ENCODE data around the gene ARHGEF19. TPM values are rescaled to one million over a fixed set of nuclear protein-coding genes. Genes with fewer than 3 reads are reported as not detected.

The ARHGEF19 gene
- total and polyA plus RNA-seq, 2 of the 4 experiments (the other 2 are of a cell fraction): 4.5 to 16.8 TPM

GRCh38 chr1:16242556-16243214 lies 30.2 kb upstream of the ARHGEF19 start:
- in situ Hi-C loops (cut with MboI; ENCODE audit: low sequenced_read_pairs): loop anchor here (5.0 kb wide), 1 partner anchor 165 kb away; no protein-coding TSS in a partner anchor
- Histone ChIP-seq H4K91ac (ENCODE audit: insufficient read depth, low read depth, low read length) (no peak overlapping the region), H3K4ac (ENCODE audit: low read depth, low read length) (no peak overlapping the region), H3K27me3 (ENCODE audit: control insufficient read depth, insufficient read depth, low read length) (no peaks in the 10 kb centered on the region), H3K9ac (ENCODE audit: low read depth, low read length) (no peak overlapping the region), H4K20me1 (ENCODE audit: insufficient read depth, low read length) (0 out of 2 replicates have a peak, but pooled peaks cover 4% of the 10 kb centered on the region), H3K56ac (ENCODE audit: extremely low read depth, insufficient read depth, low read length) (no peak overlapping the region), H3K36me3 (ENCODE audit: control insufficient read depth, insufficient read depth, low read length) (peaks cover 6% of the 10 kb centered on the region), H2AK9ac (replicated peaks; ENCODE audit: low read depth, low read length, poor library complexity) (peak overlapping the region; percentile 72), H2BK120ac (ENCODE audit: low read depth, low read length) (no peak overlapping the region), H4K8ac (ENCODE audit: low read depth in 2 of 2, low read length in 2 of 2) (no peak overlapping the region), H3K4me1 (ENCODE audit: control insufficient read depth, insufficient read depth, low read length) (peaks cover 2% of the 10 kb centered on the region), H3K4me3 (ENCODE audit: insufficient read depth, low read depth, low read length) (no peak overlapping the region), H3K4me2 (ENCODE audit: low read depth, low read length) (no peak overlapping the region), H3K9me1 (ENCODE audit: insufficient read depth, low read length) (peaks cover 6% of the 10 kb centered on the region; the same call in 1 of the 2 replicates), H3K79me1 (ENCODE audit: low read depth in 1 of 2, low read length in 2 of 2) (peaks cover 7 to 10% of the 10 kb centered on the region in 2 experiments), H2AFZ (replicated peaks; ENCODE audit: low read length, poor library complexity) (no peak overlapping the region), H2BK5ac (ENCODE audit: low read depth, low read length, poor library complexity, severe bottlenecking) (no peak overlapping the region), H4K5ac (ENCODE audit: low read depth, low read length) (no peak overlapping the region), H3K27ac (ENCODE audit: insufficient read depth, low read length) (no peak overlapping the region), H3K14ac (replicated peaks; ENCODE audit: low read depth, low read length) (no peak overlapping the region), H3K9me3 (ENCODE audit: control insufficient read depth, insufficient read depth, low read length) (no peaks in the 10 kb centered on the region), H3K18ac (ENCODE audit: low read depth, low read length) (no peak overlapping the region), H2BK15ac (ENCODE audit: low read depth, low read length) (no peak overlapping the region; the same call in 2 of the 3 replicates), H2BK20ac (ENCODE audit: low read depth, low read length) (no peak overlapping the region), H2AK5ac (ENCODE audit: low read depth, low read length) (no peak overlapping the region), H3K23ac (ENCODE audit: low read depth, low read length) (no peak overlapping the region)
- intact Hi-C loops (cut with micrococcal nuclease): loop anchor here (5.0 kb wide), 1 partner anchor 35 kb away; no protein-coding TSS in a partner anchor
- CTCF ChIA-PET: no interaction called here
- no peak for ATAC-seq (ENCODE audit: low read depth)
- dilution Hi-C loops (cut with HindIII; ENCODE audit: low sequenced_read_pairs, unreplicated experiment): no loop called here
- TF ChIP-seq FOS (IDR thresholded peaks at IDR 0.05; ENCODE audit: low read depth, low read length): no peak
- no peak for TF ChIP-seq CEBPB (IDR thresholded peaks at IDR 0.05; ENCODE audit: low read depth, low read length)
- no peak for TF ChIP-seq ELK1 (IDR thresholded peaks at IDR 0.05; ENCODE audit: borderline replicate concordance, low read depth, low read length)
- TF ChIP-seq NFE2L2 (IDR thresholded peaks at IDR 0.05; ENCODE audit: low read depth, low read length): no peak
- no peak for TF ChIP-seq MAFK (IDR thresholded peaks at IDR 0.05; ENCODE audit: low read depth, low read length)
- TF ChIP-seq CHD1 (IDR thresholded peaks at IDR 0.05; ENCODE audit: low read depth, low read length): no peak
- no peak for TF ChIP-seq CTCF (conservative IDR thresholded peaks at IDR 0.05; ENCODE audit: low read depth, low read length)
- no peak for TF ChIP-seq SMC3 (IDR thresholded peaks at IDR 0.05; ENCODE audit: low read depth, low read length)
- TF ChIP-seq USF2 (IDR thresholded peaks at IDR 0.05; ENCODE audit: low read depth, low read length): no peak
- TF ChIP-seq RFX5 (IDR thresholded peaks at IDR 0.05; ENCODE audit: low read depth, low read length): no peak
- no peak for TF ChIP-seq RAD21 (IDR thresholded peaks at IDR 0.05; ENCODE audit: low read length)
- no peak for TF ChIP-seq RCOR1 (IDR thresholded peaks at IDR 0.05; ENCODE audit: insufficient replicate concordance, low read length)
- TF ChIP-seq MAZ (IDR thresholded peaks at IDR 0.05; ENCODE audit: borderline replicate concordance, low read depth, low read length): no peak
- TF ChIP-seq BHLHE40 (IDR thresholded peaks at IDR 0.05; ENCODE audit: low read depth, low read length): no peak
- no peak for TF ChIP-seq POLR2A (IDR thresholded peaks at IDR 0.05; ENCODE audit: low read depth, low read length)
- no peak for TF ChIP-seq MXI1 (IDR thresholded peaks at IDR 0.05; ENCODE audit: borderline replicate concordance, low read depth, low read length)
- POLR2A ChIA-PET (ENCODE audit: unreplicated experiment): no interaction called here
- 87% methylated on average over 8 of the region's 17 CpGs; no CpG with 5 or more reads in 1 of the 2 experiments for WGBS, 2 experiments (ENCODE audit: extremely low coverage in 2 of 2, insufficient read length in 1 of 2)
- no TSS peak for BruUV-seq (replicated peaks)
- no peak for DNase-seq
